Left lung (tissue), 10 donors: ENCODE measurements around the gene PDCD4. TPM values are rescaled to one million over a fixed set of nuclear protein-coding genes. Genes with fewer than 3 reads are reported as not detected.

Experiments
- ATAC-seq: fragments of 200-7000 bp; cut with Tn5 transposase; one replicate; pipeline ENCODE4 v1.9.1; 2020; ENCODE audit warnings: moderate library complexity
- DNase-seq, 4 donors: peaks; one replicate each; pipeline ENCODE4 v3.0.0-alpha.2; 2013 to 2020
- H3K27ac ChIP-seq, 2 donors: fragments of 200-600 bp; sonication (generic) in 1 of 2; one replicate each; pipeline versions ENCODE4 v1.5.0 to v1.8.0; 2020 to 2021
- H3K27me3 ChIP-seq, 2 donors: fragments of 200-600 bp; sonication (generic) in 1 of 2; one replicate each; pipeline versions ENCODE4 v1.5.0 to v1.8.0; 2020 to 2021
- H3K36me3 ChIP-seq, 2 donors: fragments of 200-600 bp; sonication (generic) in 1 of 2; one replicate each; pipeline versions ENCODE4 v1.5.0 to v1.8.0; 2020 to 2021
- H3K4me1 ChIP-seq, 2 donors: fragments of 200-600 bp; one replicate each; pipeline ENCODE4 v1.8.0; 2021
- H3K4me3 ChIP-seq, 2 donors: fragments of 200-600 bp; sonication (generic) in 1 of 2; one replicate each; pipeline versions ENCODE4 v1.5.0 to v1.8.0; 2020 to 2021; ENCODE audit warnings: mild to moderate bottlenecking in 1 of 2
- H3K9me3 ChIP-seq, 2 donors: fragments of 200-600 bp; sonication (generic) in 1 of 2; one replicate each; pipeline versions ENCODE4 v1.5.0 to v1.8.0; 2020 to 2021
- intact Hi-C, 2 donors: fragments of 100-400 bp; cut with DNase I; formaldehyde crosslinking; loops; one replicate each; pipeline versions ENCODE4 v1.11.2 to v1.14.2; 2022
- polyA plus RNA-seq, 6 donors: library from polyadenylated mRNA; unstranded; fragments of 120-200 nt; gene quantifications; one replicate each; pipeline ENCODE4 v1.2.1, GENCODE V29; 2013; ENCODE audit not compliant: insufficient read length in 6 of 6
- total RNA-seq, 2 donors: library from RNA; stranded (reverse); fragmentation: NEBNext Ultra II Directional; extraction: Animal tissue kit (Norgen Biotek cat#: 25700); gene quantifications; one replicate each; pipeline ENCODE4 v1.2.1, GENCODE V29; 2021
- TF ChIP-seq, protein P1 (sequence below), 2 donors: fragments of 200-600 bp; sonication (generic) in 1 of 2; IDR thresholded peaks; one replicate each; pipeline versions ENCODE4 v1.5.0 to v1.8.0; 2021; ENCODE audit warnings: antibody characterized with exemption in 2 of 2
- donor health status: DM: no; HTN: yes; CAD: no.
- donor health status: DM: no; HTN: no; CAD: no.

PDCD4 gene
- total and polyA plus RNA-seq, 8 donors: 45.7 to 311 (median 220) TPM

DNA sequence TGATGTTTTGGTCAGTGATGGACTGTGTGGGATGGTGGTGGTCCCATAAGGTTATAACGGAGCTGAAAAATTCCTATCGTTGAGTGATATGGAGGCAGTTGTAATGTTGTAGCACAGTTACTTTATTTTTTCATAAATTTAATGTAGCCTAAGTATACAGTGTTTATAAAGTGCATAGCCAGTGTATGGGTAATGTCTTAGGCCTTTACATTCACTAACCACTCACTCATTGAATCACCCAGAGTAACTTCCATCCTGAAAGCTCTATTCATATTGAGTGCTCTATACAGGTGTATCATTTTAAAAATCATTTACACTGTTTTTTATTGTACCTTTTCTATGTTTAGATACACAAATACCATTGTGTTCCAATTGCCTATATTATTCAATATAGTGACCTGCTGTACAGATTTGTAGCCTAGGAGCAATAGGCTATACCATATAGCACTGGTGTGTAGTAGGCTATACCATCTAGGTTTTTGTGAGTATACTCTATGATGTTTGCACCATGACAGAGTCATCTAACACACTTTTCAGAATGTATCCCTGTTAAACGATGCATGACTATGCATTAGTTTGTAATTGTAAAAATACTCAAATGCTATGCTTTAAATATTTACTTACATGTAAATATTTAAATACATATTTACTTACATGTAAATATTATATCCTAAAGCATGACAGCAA lies 21.0 kb downstream of the PDCD4 start:
- Histone ChIP-seq H3K4me3 (no peak overlapping the region), H3K4me1 (peaks cover 0 to 7% of the 10 kb centered on the region in 2 donors), H3K36me3 (peaks cover 0 to 54% of the 10 kb centered on the region in 2 donors), H3K27me3 (no peaks in the 10 kb centered on the region), H3K9me3 (no peaks in the 10 kb centered on the region), H3K27ac (no peak overlapping the region)
- TF ChIP-seq, protein P1, sequence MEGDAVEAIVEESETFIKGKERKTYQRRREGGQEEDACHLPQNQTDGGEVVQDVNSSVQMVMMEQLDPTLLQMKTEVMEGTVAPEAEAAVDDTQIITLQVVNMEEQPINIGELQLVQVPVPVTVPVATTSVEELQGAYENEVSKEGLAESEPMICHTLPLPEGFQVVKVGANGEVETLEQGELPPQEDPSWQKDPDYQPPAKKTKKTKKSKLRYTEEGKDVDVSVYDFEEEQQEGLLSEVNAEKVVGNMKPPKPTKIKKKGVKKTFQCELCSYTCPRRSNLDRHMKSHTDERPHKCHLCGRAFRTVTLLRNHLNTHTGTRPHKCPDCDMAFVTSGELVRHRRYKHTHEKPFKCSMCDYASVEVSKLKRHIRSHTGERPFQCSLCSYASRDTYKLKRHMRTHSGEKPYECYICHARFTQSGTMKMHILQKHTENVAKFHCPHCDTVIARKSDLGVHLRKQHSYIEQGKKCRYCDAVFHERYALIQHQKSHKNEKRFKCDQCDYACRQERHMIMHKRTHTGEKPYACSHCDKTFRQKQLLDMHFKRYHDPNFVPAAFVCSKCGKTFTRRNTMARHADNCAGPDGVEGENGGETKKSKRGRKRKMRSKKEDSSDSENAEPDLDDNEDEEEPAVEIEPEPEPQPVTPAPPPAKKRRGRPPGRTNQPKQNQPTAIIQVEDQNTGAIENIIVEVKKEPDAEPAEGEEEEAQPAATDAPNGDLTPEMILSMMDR (IDR thresholded peaks at IDR 0.05): no peak
- intact Hi-C loops: loop anchor here in 1 of 2 donors (10.0 kb wide), 1 partner anchor 88 kb away; no protein-coding TSS in a partner anchor
- DNase-seq (no peak), ATAC-seq (no peak)

DNA sequence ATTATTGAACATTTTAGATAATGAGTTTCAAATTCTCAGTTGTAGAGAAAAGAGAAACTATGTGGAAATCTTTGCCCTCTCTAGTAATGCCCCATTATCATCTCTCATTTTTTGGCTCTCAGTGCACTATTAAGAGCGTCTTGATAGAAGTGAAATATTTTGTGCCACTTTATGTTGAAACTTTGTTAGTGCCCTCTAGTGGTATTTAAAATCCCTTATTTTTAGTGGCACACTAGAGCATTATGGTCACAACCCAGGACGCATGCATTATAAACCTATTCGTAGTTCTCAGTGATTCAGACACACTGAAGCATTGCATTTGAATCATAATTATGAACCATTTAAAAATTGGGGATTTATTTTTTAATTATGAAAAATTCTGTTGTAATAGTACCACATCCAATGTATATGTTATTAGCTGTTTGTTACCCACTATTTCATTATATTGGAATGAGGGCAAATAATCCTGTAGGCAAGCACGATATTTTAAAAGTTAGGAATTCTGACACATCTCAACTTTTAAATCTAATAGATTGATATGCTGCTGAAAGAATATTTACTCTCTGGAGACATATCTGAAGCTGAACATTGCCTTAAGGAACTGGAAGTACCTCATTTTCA lies 21.9 kb downstream of the PDCD4 start:
- TF ChIP-seq, protein P1 (IDR thresholded peaks at IDR 0.05): peak; percentile 44 to 60
- DNase-seq (peak in 2 of 4 donors; percentile 33 to 48), ATAC-seq (peak; percentile 89)
- H3K4me1 ChIP-seq: peaks cover 0 to 7% of the 10 kb centered on the region in 2 donors
- intact Hi-C loops: loop anchor here in 1 of 2 donors (10.0 kb wide), 1 partner anchor 89 kb away; no protein-coding TSS in a partner anchor
- no peaks in the 10 kb centered on the region for H3K27me3 ChIP-seq
- H3K36me3 ChIP-seq: peaks cover 0 to 54% of the 10 kb centered on the region in 2 donors
- no peaks in the 10 kb centered on the region for H3K9me3 ChIP-seq
- no peak overlapping the region for H3K4me3 ChIP-seq
- H3K27ac ChIP-seq: no peak overlapping the region

DNA sequence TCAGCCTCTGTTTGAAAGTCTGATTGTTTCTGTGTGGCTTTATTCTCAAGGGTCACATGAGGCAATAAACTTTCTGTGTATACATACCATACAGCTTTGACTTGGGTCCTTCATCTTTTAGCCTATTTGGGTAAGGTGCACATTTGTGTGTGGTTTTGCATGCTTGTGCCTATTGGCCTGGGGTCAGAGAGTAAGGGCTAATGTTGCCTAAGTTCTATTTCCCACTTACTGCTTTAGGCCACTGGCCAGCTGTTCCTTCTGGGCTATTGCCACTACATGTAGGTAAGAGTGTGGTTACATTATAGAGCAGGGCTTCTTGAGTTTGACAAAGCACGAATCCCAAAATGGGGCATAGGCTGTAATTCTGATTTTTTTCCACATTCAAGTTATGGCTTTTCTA lies 25.5 kb downstream of the PDCD4 start:
- Histone ChIP-seq H3K27me3 (no peaks in the 10 kb centered on the region), H3K4me1 (peaks cover 0 to 11% of the 10 kb centered on the region in 2 donors), H3K36me3 (peaks cover 0 to 52% of the 10 kb centered on the region in 2 donors), H3K9me3 (no peaks in the 10 kb centered on the region), H3K27ac (no peak overlapping the region), H3K4me3 (no peak overlapping the region)
- intact Hi-C loops: loop anchor here in 1 of 2 donors (5.0 to 10.0 kb wide), 2 partner anchors 92 to 150 kb away; no protein-coding TSS in a partner anchor
- TF ChIP-seq, protein P1 (IDR thresholded peaks at IDR 0.05): no peak
- DNase-seq: no peak
- no peak for ATAC-seq

DNA sequence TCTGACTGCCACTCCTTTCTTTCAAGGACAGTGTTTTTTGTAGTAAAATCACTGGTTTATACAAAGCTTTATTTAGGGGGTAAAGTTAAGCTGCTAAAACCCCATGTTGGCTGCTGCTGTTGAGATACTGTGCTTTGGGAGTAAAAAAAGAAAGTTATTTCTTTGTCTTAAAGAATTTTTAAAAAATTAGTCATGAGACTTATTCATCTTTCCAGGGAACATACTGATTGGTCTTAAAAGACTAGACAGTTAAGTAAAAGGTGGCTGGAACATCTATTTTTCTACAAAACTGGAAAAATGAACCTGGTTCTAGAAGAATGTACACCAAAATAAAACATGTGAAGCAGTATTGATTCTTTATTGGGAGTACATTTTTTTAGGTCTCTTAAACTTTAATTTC lies 26.7 kb downstream of the PDCD4 start:
- H3K9me3 ChIP-seq: no peaks in the 10 kb centered on the region
- no peak overlapping the region for H3K27ac ChIP-seq
- TF ChIP-seq, protein P1 (IDR thresholded peaks at IDR 0.05): no peak
- no peak overlapping the region for H3K4me3 ChIP-seq
- peaks cover 0 to 9% of the 10 kb centered on the region in 2 donors for H3K4me1 ChIP-seq
- DNase-seq (no peak), ATAC-seq (no peak)
- H3K27me3 ChIP-seq: no peaks in the 10 kb centered on the region
- intact Hi-C loops: loop anchor here in 1 of 2 donors (5.0 to 10.0 kb wide), 2 partner anchors 94 to 151 kb away; no protein-coding TSS in a partner anchor
- peaks cover 0 to 52% of the 10 kb centered on the region in 2 donors for H3K36me3 ChIP-seq

DNA sequence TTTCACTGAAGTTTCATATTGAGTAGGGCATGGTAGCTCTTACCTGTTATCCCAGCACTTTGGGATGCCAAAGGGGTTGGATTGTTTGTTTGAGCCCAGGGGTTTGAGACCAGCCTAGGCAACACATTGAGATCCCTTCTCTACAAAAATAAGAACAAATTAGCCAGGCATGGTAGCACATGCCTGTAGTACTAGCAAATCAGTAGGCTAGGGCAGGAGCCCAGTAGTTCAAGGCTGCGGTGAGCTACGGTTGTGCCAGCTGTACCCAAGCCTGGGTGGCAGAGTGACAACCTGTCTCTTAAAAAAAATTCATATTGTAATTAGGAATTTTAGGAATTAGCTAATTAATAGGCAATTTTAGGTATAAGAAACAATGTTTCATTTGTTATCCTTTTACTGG lies 29.3 kb downstream of the PDCD4 start:
- Histone ChIP-seq H3K4me1 (peaks cover 0 to 3% of the 10 kb centered on the region in 2 donors), H3K27me3 (no peaks in the 10 kb centered on the region), H3K27ac (no peak overlapping the region), H3K4me3 (no peak overlapping the region), H3K9me3 (no peaks in the 10 kb centered on the region), H3K36me3 (peaks cover 0 to 42% of the 10 kb centered on the region in 2 donors)
- ATAC-seq (no peak), DNase-seq (no peak)
- TF ChIP-seq, protein P1 (IDR thresholded peaks at IDR 0.05): no peak
- intact Hi-C loops: no loop called here
